ENCODE data around the gene PFKFB2.
A peak's percentile ranks its signal among the peaks of the same experiment; 100 is the strongest.

PFKFB2 gene

GRCh38 chr1:207093944-207094343 lies 40.9 kb downstream of the PFKFB2 start:
- DNase-seq, result no peak

GRCh38 chr1:207097871-207098324 lies 44.8 kb downstream of the PFKFB2 start:
- DNase-seq, result no peak

- DNase-seq, result no peak
These were observed 48.6 kb downstream of the PFKFB2 start for GRCh38 chr1:207101720-207102119.

- no peak for DNase-seq
These were observed 49.1 kb downstream of the PFKFB2 start for GRCh38 chr1:207102146-207102545.

- no peak for DNase-seq
These were observed 49.6 kb downstream of the PFKFB2 start for GRCh38 chr1:207102659-207103058.

- DNase-seq, result peak in 1 of 2 donors; percentile 30
These were observed 50.9 kb downstream of the PFKFB2 start, which contains the start of gene C4BPA for GRCh38 chr1:207103892-207104373. C4BPA (plus strand) TSS chr1:207104233; CDS start chr1:207113026, 8,793 bp downstream.

- no peak for DNase-seq
These were observed 55.9 kb downstream of the PFKFB2 start for GRCh38 chr1:207109004-207109403.

GRCh38 chr1:207112616-207113296 lies 59.7 kb downstream of the PFKFB2 start:
- DNase-seq, result no peak

GRCh38 chr1:207115269-207115668 lies 62.2 kb downstream of the PFKFB2 start:
- no peak for DNase-seq

GRCh38 chr1:207124389-207124788 lies 71.3 kb downstream of the PFKFB2 start:
- DNase-seq, result no peak

GRCh38 chr1:207128336-207128921 lies 75.4 kb downstream of the PFKFB2 start:
- no peak for DNase-seq

- DNase-seq, result no peak
These were observed 76.0 kb downstream of the PFKFB2 start for GRCh38 chr1:207129053-207129452.

Data from inflammatory macrophage treated with lipopolysaccharide for 1 hour (primary cell).